Breast epithelium (tissue), 3 donors: ENCODE results near the gene CCDC15.

ENCODE experiments used
- CTCF ChIP-seq, 3 donors: fragments of 450-650 bp; IDR thresholded peaks; one replicate each; pipeline ENCODE4 v1.5.1; 2016 to 2017; ENCODE audit warnings: antibody characterized with exemption in 3 of 3, mild to moderate bottlenecking in 3 of 3, moderate library complexity in 3 of 3
- POLR2A ChIP-seq: fragments of 450-650 bp; IDR thresholded peaks from one replicate; pipeline ENCODE4 v1.6.1; 2016; ENCODE audit warnings: antibody characterized with exemption, mild to moderate bottlenecking, moderate library complexity
- POLR2AphosphoS5 ChIP-seq, 3 donors: sonication (generic); formaldehyde crosslinking; IDR thresholded peaks; one replicate each; pipeline ENCODE4 v1.6.1; 2017; ENCODE audit warnings: antibody characterized with exemption in 3 of 3

- no peak for TF ChIP-seq CTCF (IDR thresholded peaks at IDR 0.05)
- TF ChIP-seq POLR2AphosphoS5 (IDR thresholded peaks at IDR 0.05) = no peak
- no peak for TF ChIP-seq POLR2A
Observed at GRCh38 chr11:125081098-125081798, 127.2 kb downstream of the CCDC15 start.
